SU-DHL-6 (cell line): Measurements from ENCODE around the gene CLEC9A.

ENCODE experiments used
- H2AFZ ChIP-seq: fragments of 200-600 bp; sonication (generic); 2 replicates; pipeline ENCODE4 v1.6.1; 2014; ENCODE audit warnings: low read depth, mild to moderate bottlenecking, moderate library complexity, mixed read lengths, antibody characterized with exemption, low read length; ENCODE audit not compliant: severe bottlenecking
- H3F3A ChIP-seq: fragments of 200-600 bp; shearing (Covaris generic); 2 replicates; pipeline ENCODE4 v1.6.0; 2016; ENCODE audit warnings: antibody characterized with exemption, mild to moderate bottlenecking; ENCODE audit not compliant: insufficient read depth
- H3K27ac ChIP-seq: fragments of 200-600 bp; sonication (generic); 2 replicates; pipeline ENCODE4 v1.5.1; 2016; ENCODE audit warnings: low read depth, mild to moderate bottlenecking, low read length, moderate library complexity, mixed read lengths
- H3K27me3 ChIP-seq: fragments of 200-600 bp; sonication (generic), shearing (Covaris generic); 2 replicates; pipeline ENCODE4 v1.6.0; 2014; ENCODE audit warnings: mild to moderate bottlenecking, low read length
- H3K36me3 ChIP-seq: fragments of 200-600 bp; sonication (generic); 2 replicates; pipeline ENCODE4 v1.6.1; 2014; ENCODE audit warnings: mild to moderate bottlenecking, low read length, mixed read lengths
- H3K4me2 ChIP-seq: fragments of 300-600, 200-600 bp; shearing (Covaris generic), sonication (generic); 2 replicates; pipeline ENCODE4 v1.6.0; 2014; ENCODE audit warnings: low read length, low read depth, mild to moderate bottlenecking; ENCODE audit not compliant: poor library complexity, severe bottlenecking
- H3K4me3 ChIP-seq: fragments of 200-600 bp; sonication (generic); 2 replicates; pipeline ENCODE4 v1.5.1; 2014; ENCODE audit warnings: antibody characterized with exemption, low read length, mild to moderate bottlenecking, mixed read lengths; ENCODE audit not compliant: insufficient read depth, poor library complexity, severe bottlenecking
- H3K79me2 ChIP-seq: fragments of 200-600 bp; sonication (generic); 2 replicates; pipeline ENCODE4 v1.6.1; 2014; ENCODE audit warnings: mild to moderate bottlenecking, low read length, moderate library complexity; ENCODE audit not compliant: insufficient read depth
- H3K9ac ChIP-seq: fragments of 200-600 bp; sonication (generic); 2 replicates; pipeline ENCODE4 v1.7.0; 2014; ENCODE audit warnings: mild to moderate bottlenecking, low read length
- H3K9me2 ChIP-seq: fragments of 200-600 bp; sonication (generic); replicated peaks from 2 replicates; pipeline ENCODE4 v1.6.1; 2014; ENCODE audit warnings: low read length; ENCODE audit not compliant: insufficient read depth
- H3K9me3 ChIP-seq: fragments of 200-600 bp; sonication (generic); 2 replicates; pipeline ENCODE4 v1.6.1; 2014; ENCODE audit warnings: low read length, mixed read lengths; ENCODE audit not compliant: insufficient read depth
- H4K20me1 ChIP-seq: fragments of 200-600 bp; sonication (generic); 2 replicates; pipeline ENCODE4 v1.6.1; 2014; ENCODE audit warnings: low read depth, mild to moderate bottlenecking, antibody characterized with exemption, low read length, moderate library complexity, mixed read lengths
- EZH2phosphoT487 ChIP-seq: fragments of 200-600 bp; sonication (generic), shearing (Covaris generic); conservative IDR thresholded peaks from 2 replicates; pipeline ENCODE4 v1.6.1; 2018; ENCODE audit warnings: mild to moderate bottlenecking, antibody characterized with exemption, low read length, moderate library complexity, mixed read lengths
- TF ChIP-seq, protein P1 (sequence below): fragments of 200-600 bp; sonication (generic); IDR thresholded peaks from one replicate; pipeline ENCODE4 v1.5.1; 2017; ENCODE audit warnings: antibody characterized with exemption, mild to moderate bottlenecking, low read length, moderate library complexity; ENCODE audit not compliant: insufficient read depth, poor library complexity, severe bottlenecking

CLEC9A gene

DNA sequence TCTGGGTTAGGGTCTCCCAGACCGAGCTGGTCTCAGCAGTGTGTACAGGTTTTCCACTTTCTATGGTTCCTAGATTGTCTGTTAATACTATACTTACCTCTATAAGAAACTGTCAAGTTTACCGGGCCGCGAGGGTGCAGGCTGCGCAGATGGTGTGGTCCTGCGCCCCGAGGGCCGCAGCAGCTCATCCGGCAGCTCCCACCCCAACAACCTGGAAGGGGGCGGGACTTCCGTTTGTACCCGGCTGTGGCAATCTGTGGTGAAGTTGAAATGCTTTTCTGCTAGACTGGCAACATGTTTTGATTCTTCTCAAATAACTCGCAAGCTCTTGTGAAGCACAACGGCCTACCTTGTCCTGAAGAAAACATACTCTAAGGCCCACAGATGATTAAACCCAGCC, at the start of gene CLEC9A:
CLEC9A (plus strand) TSS at position 237 of the 400 bp plus-strand sequence. CDS start 22,006 bp downstream, outside the sequence.
- no peak for TF ChIP-seq EZH2phosphoT487
- TF ChIP-seq, protein P1, sequence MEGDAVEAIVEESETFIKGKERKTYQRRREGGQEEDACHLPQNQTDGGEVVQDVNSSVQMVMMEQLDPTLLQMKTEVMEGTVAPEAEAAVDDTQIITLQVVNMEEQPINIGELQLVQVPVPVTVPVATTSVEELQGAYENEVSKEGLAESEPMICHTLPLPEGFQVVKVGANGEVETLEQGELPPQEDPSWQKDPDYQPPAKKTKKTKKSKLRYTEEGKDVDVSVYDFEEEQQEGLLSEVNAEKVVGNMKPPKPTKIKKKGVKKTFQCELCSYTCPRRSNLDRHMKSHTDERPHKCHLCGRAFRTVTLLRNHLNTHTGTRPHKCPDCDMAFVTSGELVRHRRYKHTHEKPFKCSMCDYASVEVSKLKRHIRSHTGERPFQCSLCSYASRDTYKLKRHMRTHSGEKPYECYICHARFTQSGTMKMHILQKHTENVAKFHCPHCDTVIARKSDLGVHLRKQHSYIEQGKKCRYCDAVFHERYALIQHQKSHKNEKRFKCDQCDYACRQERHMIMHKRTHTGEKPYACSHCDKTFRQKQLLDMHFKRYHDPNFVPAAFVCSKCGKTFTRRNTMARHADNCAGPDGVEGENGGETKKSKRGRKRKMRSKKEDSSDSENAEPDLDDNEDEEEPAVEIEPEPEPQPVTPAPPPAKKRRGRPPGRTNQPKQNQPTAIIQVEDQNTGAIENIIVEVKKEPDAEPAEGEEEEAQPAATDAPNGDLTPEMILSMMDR: no peak
- H3K4me2 ChIP-seq: no peak within 1 kb of the TSS
- H3K27ac ChIP-seq: no peak within 1 kb of the TSS

DNA sequence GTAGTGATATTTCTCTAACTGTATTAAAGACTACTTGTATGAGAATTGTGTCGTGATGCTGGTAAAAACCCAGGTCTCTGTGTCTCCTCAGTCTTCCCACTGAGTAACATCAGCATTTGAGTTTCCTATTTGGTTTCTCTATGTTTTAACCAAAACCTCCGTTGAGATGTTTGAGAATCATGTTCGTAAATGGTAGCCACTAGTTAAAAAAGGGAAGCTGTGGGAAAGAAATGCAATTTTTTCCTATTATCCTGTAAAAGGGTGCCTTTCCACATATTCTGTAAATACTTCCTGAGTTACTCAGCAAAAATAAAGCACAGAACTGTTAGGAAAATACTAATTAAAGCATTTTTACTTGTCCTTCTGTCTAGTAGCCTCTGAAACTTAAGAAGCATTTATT, 38.6 kb upstream of the CLEC9A start:
- Histone ChIP-seq H3K4me2 (no peak overlapping the region), H3K27ac (no peak overlapping the region), H3K9ac (no peak overlapping the region), H3K27me3 (no peaks in the 10 kb centered on the region), H3K36me3 (no peaks in the 10 kb centered on the region), H3F3A (no peaks in the 10 kb centered on the region), H4K20me1 (no peaks in the 10 kb centered on the region), H3K79me2 (no peaks in the 10 kb centered on the region), H3K4me3 (no peak overlapping the region), H3K9me3 (no peaks in the 10 kb centered on the region), H2AFZ (no peak overlapping the region), H3K9me2 (no peaks in the 10 kb centered on the region)
- TF ChIP-seq EZH2phosphoT487: no peak
- TF ChIP-seq, protein P1: no peak

More for the DNA sequence above, at the start of gene CLEC9A:
- Histone ChIP-seq H3K4me3 (no peak within 1 kb of the TSS), H3F3A (no peaks in the 10 kb centered on the region), H3K27me3 (no peaks in the 10 kb centered on the region), H4K20me1 (no peaks in the 10 kb centered on the region), H3K36me3 (no peaks in the 10 kb centered on the region), H3K79me2 (no peaks in the 10 kb centered on the region), H3K9me2 (no peaks in the 10 kb centered on the region), H3K9ac (no peak within 1 kb of the TSS), H3K9me3 (no peaks in the 10 kb centered on the region), H2AFZ (no peak within 1 kb of the TSS)

DNA sequence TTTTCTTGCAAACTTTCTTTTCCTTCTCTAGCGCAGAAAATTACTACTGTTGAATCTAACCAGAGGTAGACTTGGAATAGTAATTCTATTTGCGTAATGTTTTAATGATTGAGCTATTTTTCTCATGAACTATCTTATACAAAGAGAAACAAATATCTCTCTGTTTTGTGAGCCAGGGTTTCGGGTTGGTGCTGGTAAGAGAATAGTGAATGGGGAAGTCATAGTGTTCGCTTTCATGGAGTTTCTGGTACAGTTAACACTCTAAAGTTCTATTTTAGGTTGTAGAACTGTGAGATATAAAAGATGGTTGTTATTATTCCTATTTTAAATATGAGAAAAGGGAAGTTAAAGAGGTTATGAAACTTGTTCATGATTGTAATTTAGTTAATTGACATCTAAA, 38.2 kb upstream of the CLEC9A start:
- Histone ChIP-seq H3K27me3 (no peaks in the 10 kb centered on the region), H3K4me3 (no peak overlapping the region), H3K4me2 (no peak overlapping the region), H2AFZ (no peak overlapping the region), H3K27ac (no peak overlapping the region), H3F3A (no peaks in the 10 kb centered on the region), H3K79me2 (no peaks in the 10 kb centered on the region), H3K9ac (no peak overlapping the region), H3K36me3 (no peaks in the 10 kb centered on the region), H3K9me2 (no peaks in the 10 kb centered on the region), H3K9me3 (no peaks in the 10 kb centered on the region), H4K20me1 (no peaks in the 10 kb centered on the region)
- TF ChIP-seq, protein P1: no peak
- no peak for TF ChIP-seq EZH2phosphoT487

DNA sequence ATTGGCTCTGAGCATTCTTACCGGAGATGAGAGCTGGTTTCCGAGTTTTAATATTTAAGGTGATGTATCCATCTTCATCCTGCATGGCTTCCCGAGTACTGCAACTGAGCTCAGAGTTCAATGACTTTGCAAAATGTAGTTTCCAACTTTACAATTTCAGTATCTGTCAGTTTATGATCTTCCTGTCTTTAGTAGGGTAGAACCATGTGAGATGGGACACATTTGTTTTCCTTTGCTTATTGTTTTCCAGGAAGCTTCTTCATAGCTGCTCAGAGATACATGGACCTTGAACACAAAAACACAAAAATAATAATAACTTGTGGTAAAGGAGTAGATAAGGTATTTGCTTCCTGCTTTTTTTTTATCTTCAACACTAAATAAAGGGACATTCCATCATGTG, 31.5 kb upstream of the CLEC9A start, which contains the start of gene CLEC1B:
CLEC1B (minus strand) TSS at position 106 of the 400 bp plus-strand sequence; CDS start at position 85, 21 bp downstream.
- H3K79me2 ChIP-seq: no peaks in the 10 kb centered on the region
- H3K27me3 ChIP-seq: no peaks in the 10 kb centered on the region
- TF ChIP-seq EZH2phosphoT487: no peak
- TF ChIP-seq, protein P1: no peak
- H4K20me1 ChIP-seq: no peaks in the 10 kb centered on the region
- H2AFZ ChIP-seq: no peak within 1 kb of the TSS
- H3K36me3 ChIP-seq: no peaks in the 10 kb centered on the region
- no peaks in the 10 kb centered on the region for H3K9me3 ChIP-seq
- H3K4me3 ChIP-seq: no peak within 1 kb of the TSS
- no peak within 1 kb of the TSS for H3K9ac ChIP-seq
- no peaks in the 10 kb centered on the region for H3K9me2 ChIP-seq
- H3K27ac ChIP-seq: no peak within 1 kb of the TSS
- no peak within 1 kb of the TSS for H3K4me2 ChIP-seq
- no peaks in the 10 kb centered on the region for H3F3A ChIP-seq
